ENCODE results near the gene HSPH1.
"Not testable (repeated sequence)": the region's sequence is repeated elsewhere in the genome, so short reads cannot be mapped to it uniquely, and the experiment has no call there.

The HSPH1 gene

GRCh38 chr13:31161557-31162150 is at the start of gene HSPH1:
HSPH1 (minus strand) TSS chr13:31161904; CDS start chr13:31161582, 322 bp downstream.
- DNase-seq: peak; percentile 87 to 88

GRCh38 chr13:31209841-31210210 is 48.1 kb upstream of the HSPH1 start:
- DNase-seq: no peak

- peak in 1 of 2 experiments; percentile 22 for DNase-seq
Observed at GRCh38 chr13:31209172-31209840, 47.6 kb upstream of the HSPH1 start.

DNA sequence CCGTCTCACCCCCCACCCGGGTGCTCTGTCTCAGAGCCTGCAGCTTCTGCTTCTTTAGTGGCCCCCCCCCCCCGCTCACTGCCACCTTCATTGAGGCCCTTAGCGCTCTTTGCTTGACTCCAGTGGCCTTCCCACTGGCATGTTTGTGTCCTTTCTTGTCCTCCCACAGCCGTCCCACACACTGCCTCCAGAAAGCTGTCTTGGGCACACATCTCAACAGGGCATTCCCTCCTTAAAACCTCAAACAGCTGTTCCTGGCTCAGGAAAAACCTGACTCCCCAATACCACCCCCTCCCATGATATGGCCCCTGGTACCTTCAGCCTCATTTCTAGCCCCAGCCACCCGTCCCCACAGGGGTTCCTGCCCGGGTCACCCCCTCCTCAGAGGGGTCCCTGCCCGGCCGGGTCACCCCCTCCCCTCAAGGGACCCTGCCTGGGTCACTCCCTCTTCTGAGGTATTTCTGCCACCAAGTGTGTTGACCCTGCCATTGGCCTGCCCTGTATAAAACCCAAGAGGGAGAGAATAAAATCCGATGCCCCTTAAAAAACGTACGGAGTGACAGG is 46.9 kb upstream of the HSPH1 start:
- DNase-seq: no peak

GRCh38 chr13:31207661-31208552 is 46.2 kb upstream of the HSPH1 start:
- peak; percentile 10 to 17 for DNase-seq

DNA sequence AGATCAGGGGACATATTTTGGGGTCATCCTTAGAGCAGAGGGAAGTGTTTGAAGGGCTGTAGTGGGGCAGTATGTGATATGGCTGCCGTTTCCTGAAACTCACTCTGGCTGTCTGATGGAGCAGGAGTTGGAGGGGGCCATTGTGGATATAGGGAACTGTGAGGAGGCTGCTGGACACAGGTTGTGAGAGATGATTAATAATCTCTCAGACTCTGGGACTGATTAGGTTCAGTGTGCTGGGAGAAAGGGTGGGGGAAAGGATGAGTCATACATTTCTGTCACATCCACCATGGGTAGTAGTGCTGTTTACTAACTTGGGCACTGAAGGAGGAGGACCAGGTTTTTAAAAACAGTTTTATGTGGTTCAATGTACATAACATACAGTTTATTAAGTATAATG is 42.9 kb upstream of the HSPH1 start:
- no peak for DNase-seq

- DNase-seq: no peak
Observed at GRCh38 chr13:31201341-31202031, 39.8 kb upstream of the HSPH1 start.

DNA sequence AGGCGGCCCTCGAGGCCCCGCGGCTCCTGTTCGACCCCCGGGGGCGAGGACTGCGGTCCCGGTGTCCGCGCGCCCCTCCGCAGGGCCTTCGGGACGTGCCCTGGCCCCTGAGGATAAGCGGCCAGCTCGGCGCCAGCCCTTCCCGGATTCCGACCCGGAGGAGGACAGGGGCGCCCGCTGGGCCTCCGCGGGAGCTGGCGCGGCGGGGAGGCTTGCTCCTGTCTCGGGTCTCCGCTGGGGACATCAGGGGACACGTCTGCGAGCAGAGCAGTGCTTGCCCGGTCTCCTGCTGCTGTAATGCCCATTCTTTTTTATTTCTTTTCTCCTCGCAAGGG is 38.9 kb upstream of the HSPH1 start:
- DNase-seq: peak; percentile 3 to 6

- peak; percentile 8 to 12 for DNase-seq
Observed at GRCh38 chr13:31199849-31200636, 38.3 kb upstream of the HSPH1 start, which contains the start of gene B3GLCT. B3GLCT (plus strand) TSS chr13:31199975; CDS start chr13:31200085, 110 bp downstream.

GRCh38 chr13:31199527-31199848 is 37.8 kb upstream of the HSPH1 start:
- no peak for DNase-seq

DNA sequence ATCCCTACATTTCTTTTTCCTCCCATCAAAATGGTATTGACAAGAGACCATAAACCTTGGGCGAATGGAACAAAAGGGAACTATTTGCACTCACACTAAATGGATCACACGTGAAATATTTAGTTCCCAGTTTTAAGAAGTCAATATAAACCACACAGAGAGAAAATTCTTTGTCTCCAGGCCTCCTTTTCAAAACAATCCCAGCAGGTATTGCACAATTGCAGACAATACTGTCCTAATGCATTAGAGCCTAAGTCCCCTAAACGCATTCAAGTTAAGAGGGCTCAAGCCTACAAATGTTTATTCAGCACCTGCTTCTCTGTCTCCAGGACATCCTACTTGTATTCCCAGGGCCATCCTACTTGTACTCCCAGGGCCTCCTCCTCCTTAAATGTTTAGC is 36.8 kb upstream of the HSPH1 start:
- DNase-seq: no peak

DNA sequence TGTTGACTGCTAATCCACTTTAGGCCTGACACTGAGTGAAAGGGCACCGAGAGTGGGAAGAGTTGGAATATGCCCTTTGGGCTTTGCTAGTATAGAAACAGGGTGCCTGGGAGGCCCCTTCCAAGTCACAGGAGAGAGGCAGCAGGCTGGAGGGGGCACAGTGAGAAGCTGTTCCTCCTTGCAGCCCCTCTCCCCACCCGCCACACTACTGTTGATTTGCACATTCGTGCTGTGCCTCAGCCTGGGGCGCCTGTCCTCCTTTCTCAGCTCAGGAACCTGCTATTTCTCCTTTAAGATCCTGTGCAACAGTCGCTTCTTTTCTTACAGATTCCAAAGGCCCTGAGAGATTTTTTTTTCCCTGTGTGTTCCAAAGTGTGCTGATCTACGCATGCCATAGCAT is 35.3 kb upstream of the HSPH1 start:
- DNase-seq: no peak

DNA sequence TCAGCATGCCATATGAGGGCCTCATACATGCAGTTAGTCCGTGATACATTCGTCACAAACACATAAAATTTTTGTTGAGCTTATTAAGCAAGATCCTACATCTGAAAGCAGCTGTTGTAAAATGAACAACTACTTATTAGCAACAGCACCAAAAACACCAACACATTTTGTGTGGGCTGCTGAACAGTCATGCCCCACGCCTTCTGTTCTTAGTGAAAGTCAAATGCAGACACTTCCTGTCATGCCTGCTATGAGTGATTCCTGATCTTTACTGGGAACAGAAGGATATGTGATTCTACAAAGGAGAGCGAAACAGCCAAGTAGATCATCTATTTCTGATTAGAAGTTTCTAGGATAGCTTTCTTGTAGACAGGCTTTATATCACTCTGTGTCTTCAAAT is 33.9 kb upstream of the HSPH1 start:
- no peak for DNase-seq

DNA sequence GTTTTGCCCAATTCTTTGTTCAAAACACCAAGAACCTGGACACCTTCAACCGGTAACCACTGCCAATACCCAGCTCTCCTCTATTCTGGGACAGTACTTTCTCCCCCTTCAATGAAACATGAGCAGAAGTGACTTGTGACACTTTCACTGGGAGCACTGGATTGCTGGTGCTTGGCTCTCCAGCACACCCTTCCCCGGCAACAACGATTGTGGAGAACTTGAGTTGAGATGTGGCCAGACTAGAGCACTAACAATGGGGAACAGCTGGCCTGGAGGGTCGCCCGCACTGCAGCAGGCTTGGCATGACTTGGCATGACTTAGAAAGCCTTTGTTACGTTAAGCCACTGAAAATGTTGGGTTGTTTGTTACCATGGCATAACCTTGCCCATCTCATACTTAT is 30.6 kb upstream of the HSPH1 start:
- no peak for DNase-seq

DNA sequence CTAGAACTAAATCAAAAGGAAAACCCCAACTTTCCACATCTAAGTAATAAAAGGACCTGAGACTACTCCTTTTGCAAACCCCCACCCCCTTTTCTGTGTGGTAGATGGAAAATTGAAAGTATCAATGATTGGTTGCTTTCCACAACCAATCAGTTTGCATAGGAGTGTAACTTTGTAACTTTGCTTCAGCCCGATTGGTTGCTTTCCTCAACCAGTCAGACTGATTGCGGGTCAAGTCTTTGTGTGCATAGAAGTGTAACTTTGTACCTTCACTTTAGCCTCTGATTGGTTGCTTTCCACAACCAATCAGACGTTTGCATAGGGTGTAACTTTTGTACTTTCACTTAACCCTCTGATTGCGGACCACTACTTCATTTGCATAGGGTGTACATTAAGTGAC is 30.0 kb upstream of the HSPH1 start:
- no peak for DNase-seq

- DNase-seq: no peak
Observed at GRCh38 chr13:31184981-31185645, 23.4 kb upstream of the HSPH1 start.

GRCh38 chr13:31184451-31184850 is 22.7 kb upstream of the HSPH1 start:
- DNase-seq: no peak

DNA sequence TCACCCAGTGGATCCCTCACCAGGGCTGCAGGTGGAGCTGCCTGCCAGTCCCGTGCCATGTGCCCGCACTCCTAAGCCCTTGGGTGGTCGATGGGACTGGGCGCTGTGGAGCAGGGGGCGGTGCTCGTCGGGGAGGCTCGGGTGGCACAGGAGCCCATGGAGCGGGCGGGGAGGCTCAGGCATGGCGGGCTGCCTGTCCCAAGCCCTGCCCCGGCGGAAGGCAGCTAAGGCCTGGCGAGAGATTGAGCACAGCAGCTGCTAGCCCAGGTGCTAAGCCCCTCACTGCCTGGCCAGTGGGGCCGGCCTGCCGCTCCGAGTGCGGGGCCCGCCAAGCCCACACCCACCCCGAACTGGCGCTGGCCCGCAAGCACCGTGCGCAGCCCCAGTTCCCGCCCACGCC is 21.3 kb upstream of the HSPH1 start:
- no peak for DNase-seq

GRCh38 chr13:31179754-31180153 is 18.1 kb upstream of the HSPH1 start:
- DNase-seq: no peak

GRCh38 chr13:31179241-31179640 is 17.5 kb upstream of the HSPH1 start:
- DNase-seq: no peak

DNA sequence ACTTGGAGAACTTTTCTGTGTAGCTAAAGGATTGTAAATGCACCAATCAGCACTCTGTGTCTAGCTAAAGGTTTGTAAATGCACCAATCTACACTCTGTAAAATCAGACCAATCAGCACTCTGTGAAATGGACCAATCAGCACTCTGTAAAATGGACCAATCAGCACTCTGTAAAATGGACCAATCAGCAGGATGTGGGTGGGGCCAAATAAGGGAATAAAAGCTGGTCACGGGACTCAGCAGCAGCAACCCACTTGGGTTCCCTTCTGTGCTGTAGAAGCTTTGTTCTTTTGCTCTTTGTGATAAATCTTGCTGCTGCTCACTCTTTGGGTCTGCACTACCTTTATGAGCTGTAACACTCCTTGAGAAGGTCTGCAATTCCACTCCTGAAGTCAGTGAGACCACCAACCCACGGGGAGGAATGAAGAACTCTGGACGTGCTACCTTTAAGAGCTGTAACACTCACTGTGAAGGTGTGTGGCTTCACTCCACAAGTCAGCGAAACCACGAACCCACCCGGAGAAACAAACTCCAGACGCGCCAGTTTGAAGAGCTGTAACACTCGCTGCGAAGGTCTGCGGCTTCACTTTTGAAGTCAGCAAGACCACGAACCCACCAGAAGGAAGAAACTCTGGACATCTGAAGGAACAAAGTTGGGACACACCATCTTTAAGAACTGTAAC is 16.2 kb upstream of the HSPH1 start:
- not testable (repeated sequence) for DNase-seq
